ENCODE results near the gene CREB3L2. TPM values are rescaled to one million over a fixed set of nuclear protein-coding genes. Genes with fewer than 3 reads are reported as not detected.

CREB3L2 gene
- total and polyA plus RNA-seq, 12 donors: 11.4 to 169 (median 63.1) TPM

DNA sequence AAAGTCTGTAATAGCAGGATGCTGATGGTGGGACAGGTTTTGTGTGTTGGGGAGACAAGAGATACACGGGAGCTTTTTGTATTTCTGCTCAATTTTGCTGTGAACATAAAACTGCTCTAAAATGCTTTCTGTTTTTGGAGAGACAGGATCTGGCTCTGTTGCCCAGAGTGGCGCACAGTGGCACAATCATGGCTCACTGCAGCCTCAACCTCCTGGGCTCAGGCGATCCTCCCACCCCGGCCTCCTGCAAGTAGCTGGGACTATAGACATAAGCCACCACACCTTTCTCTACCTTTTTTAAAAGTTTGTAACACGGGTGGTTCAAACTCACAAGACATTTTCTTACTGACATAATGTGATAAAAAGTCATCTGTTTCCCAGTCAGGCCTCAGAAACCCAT, 14.3 kb downstream of the CREB3L2 start:
- DNase-seq: no peak
- Histone ChIP-seq H3K27me3 (no peaks in the 10 kb centered on the region), H3K9me3 (replicated peaks in 1 of 3) (no peaks in the 10 kb centered on the region), H3K27ac (peak overlapping the region in 4 of 5 donors; percentile 77 to 91 (median 88)), H3K4me3 (no peak overlapping the region), H3K4me1 (replicated peaks in 1 of 2) (peaks cover 70 to 93% of the 10 kb centered on the region in 2 donors), H3K36me3 (replicated peaks in 1 of 2) (no peaks in the 10 kb centered on the region)
- intact Hi-C loops (cut with DNase I): no loop called here
- TF ChIP-seq, protein P1, sequence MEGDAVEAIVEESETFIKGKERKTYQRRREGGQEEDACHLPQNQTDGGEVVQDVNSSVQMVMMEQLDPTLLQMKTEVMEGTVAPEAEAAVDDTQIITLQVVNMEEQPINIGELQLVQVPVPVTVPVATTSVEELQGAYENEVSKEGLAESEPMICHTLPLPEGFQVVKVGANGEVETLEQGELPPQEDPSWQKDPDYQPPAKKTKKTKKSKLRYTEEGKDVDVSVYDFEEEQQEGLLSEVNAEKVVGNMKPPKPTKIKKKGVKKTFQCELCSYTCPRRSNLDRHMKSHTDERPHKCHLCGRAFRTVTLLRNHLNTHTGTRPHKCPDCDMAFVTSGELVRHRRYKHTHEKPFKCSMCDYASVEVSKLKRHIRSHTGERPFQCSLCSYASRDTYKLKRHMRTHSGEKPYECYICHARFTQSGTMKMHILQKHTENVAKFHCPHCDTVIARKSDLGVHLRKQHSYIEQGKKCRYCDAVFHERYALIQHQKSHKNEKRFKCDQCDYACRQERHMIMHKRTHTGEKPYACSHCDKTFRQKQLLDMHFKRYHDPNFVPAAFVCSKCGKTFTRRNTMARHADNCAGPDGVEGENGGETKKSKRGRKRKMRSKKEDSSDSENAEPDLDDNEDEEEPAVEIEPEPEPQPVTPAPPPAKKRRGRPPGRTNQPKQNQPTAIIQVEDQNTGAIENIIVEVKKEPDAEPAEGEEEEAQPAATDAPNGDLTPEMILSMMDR (IDR thresholded peaks at IDR 0.05): no peak
- no peak for TF ChIP-seq POLR2A (IDR thresholded peaks at IDR 0.05)
- WGBS, 4 donors: 66 to 72% (median 68%) methylated on average over 5 of the region's 5 CpGs

DNA sequence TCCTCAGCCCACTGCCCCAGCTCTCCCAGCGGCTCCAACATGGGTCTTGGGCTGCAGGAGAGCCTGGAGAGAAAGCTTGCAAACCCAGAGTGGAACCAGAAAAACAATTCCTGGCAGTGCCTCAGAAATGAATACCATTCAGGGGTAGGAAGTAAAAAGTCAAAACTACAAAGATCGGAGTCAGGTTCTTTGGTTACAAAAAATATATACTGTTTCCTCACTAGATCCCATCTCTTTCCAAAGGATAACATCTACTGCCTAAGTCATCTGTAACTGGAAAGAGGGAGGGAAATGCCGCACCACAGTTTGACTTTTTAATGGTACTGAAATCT, 14.9 kb downstream of the CREB3L2 start:
- no peaks in the 10 kb centered on the region for H3K36me3 ChIP-seq (replicated peaks in 1 of 2)
- H3K9me3 ChIP-seq (replicated peaks in 1 of 3): no peaks in the 10 kb centered on the region
- no peak for TF ChIP-seq POLR2A (IDR thresholded peaks at IDR 0.05)
- TF ChIP-seq, protein P1 (IDR thresholded peaks at IDR 0.05): no peak
- no peaks in the 10 kb centered on the region for H3K27me3 ChIP-seq
- H3K4me1 ChIP-seq (replicated peaks in 1 of 2): peaks cover 64 to 89% of the 10 kb centered on the region in 2 donors
- H3K27ac ChIP-seq: peak overlapping the region; percentile 64 to 91 (median 84)
- no peak for DNase-seq
- 48 to 64% (median 60%) methylated on average over 3 of the region's 3 CpGs for WGBS, 4 donors
- no peak overlapping the region for H3K4me3 ChIP-seq
- intact Hi-C loops (cut with DNase I): no loop called here

DNA sequence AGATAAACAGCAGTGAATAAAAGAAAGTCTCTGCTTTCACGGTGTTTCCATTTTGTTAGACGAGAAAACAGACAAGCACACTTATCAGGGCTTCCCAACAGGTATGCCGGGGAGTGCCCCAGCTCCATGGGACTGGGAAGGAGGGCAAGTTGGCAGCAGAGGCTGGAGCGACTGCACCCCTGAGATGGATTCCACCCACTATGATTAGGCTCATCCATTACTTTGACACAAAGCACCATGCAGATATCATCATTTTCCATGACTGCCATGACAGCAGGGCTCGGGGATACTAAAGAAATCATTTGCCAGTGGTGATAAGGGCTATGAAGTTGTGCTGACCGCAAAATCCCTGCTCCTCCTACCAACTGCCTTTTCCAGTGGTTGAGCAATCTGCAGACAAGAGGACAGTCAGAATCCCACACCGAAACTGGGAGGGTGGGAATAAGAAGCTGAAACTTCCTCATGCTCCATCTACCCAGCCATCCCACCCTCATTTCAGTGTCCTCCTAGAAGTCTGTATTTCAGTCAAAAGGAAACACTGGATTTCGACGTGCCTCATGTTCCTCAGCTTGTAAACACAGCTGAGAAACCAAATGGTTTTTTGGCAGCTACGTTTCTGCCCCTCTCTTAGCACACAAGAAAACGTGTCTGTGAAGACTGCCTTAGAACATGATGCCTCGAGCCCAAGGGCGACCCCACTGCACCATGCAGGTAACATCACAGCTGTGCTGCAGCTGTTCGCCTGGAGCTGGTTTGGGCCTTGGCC, 15.5 kb downstream of the CREB3L2 start:
- Histone ChIP-seq H3K27me3 (no peaks in the 10 kb centered on the region), H3K36me3 (replicated peaks in 1 of 2) (no peaks in the 10 kb centered on the region), H3K4me1 (replicated peaks in 1 of 2) (peaks cover 61 to 91% of the 10 kb centered on the region in 2 donors), H3K4me3 (no peak overlapping the region), H3K9me3 (replicated peaks in 1 of 3) (no peaks in the 10 kb centered on the region), H3K27ac (peak overlapping the region; percentile 64 to 91 (median 84))
- peak; percentile 60 to 88 (median 85) for DNase-seq
- intact Hi-C loops (cut with DNase I): no loop called here
- 31 to 48% (median 41%) methylated on average over 13 to 14 of the region's 14 CpGs for WGBS, 4 donors
- TF ChIP-seq POLR2A (IDR thresholded peaks at IDR 0.05): peak in 1 of 2 donors; percentile 65
- TF ChIP-seq, protein P1 (IDR thresholded peaks at IDR 0.05): no peak

DNA sequence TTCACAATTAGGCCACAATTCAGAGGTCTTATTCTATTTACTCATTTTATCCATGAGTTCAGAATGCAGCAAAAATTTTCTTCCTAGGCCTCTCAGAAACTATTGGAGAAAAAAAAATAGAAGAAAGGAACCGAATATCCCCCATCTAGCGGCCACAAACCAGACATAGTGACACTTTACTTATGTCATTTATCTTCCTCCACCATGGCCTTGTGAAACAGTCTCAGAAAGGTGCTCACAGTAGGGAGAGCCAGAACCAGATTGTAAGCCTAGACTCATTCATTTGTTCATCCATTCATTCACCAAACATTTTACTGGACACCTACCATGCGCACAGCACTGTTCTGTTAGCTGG, 16.0 kb downstream of the CREB3L2 start:
- peak overlapping the region; percentile 64 to 91 (median 84) for H3K27ac ChIP-seq
- TF ChIP-seq POLR2A (IDR thresholded peaks at IDR 0.05): no peak
- TF ChIP-seq, protein P1 (IDR thresholded peaks at IDR 0.05): no peak
- H3K27me3 ChIP-seq: no peaks in the 10 kb centered on the region
- WGBS, 4 donors: 60 to 73% (median 72%) methylated on average over 3 of the region's 3 CpGs
- DNase-seq: no peak
- no peaks in the 10 kb centered on the region for H3K36me3 ChIP-seq (replicated peaks in 1 of 2)
- peaks cover 62 to 91% of the 10 kb centered on the region in 2 donors for H3K4me1 ChIP-seq (replicated peaks in 1 of 2)
- H3K9me3 ChIP-seq (replicated peaks in 1 of 3): no peaks in the 10 kb centered on the region
- no peak overlapping the region for H3K4me3 ChIP-seq
- intact Hi-C loops (cut with DNase I): no loop called here

Measured in adrenal gland (tissue), 12 donors.